HG03460 (cell line): ENCODE results near the gene TMEM178A.
"Not testable (repeated sequence)": the region's sequence is repeated elsewhere in the genome, so short reads cannot be mapped to it uniquely, and the experiment has no call there.

Experiments used
- ATAC-seq: cut with Tn5 transposase; IDR thresholded peaks from one replicate; pipeline ENCODE4 v1.9.1; 2021; ENCODE audit not compliant: unreplicated experiment

The TMEM178A gene

DNA sequence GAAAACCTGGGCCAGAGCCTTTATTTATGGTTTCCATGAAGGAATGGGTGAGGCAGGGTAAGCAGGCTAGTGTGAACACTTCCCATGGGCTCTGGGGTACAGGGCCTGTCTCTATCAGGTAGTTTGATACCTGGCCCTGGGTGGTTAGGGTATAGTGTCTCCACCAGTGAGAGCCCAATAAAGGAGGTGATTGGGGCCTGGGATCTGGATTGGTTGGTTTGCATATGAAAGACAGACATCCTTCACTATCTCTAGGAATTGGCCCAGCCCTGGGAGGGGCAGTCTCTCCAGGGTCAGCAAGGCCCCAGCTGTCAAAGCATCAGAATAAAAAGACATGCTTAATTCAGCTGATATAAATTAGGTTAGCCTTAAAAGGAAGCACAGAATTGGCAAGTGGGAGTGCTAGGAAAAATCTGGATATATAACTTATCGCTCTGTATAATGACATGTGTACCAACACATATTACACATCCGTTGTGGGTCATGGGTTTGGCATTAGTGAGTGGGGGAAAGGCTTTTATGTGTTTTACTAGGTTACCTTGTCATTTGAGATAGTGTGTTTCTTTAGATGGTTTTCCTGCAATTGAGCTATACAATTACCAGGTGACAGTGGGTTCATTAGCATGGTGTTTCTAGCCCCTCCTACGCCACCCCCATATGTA, 18.5 kb upstream of the TMEM178A start:
- no peak for ATAC-seq

DNA sequence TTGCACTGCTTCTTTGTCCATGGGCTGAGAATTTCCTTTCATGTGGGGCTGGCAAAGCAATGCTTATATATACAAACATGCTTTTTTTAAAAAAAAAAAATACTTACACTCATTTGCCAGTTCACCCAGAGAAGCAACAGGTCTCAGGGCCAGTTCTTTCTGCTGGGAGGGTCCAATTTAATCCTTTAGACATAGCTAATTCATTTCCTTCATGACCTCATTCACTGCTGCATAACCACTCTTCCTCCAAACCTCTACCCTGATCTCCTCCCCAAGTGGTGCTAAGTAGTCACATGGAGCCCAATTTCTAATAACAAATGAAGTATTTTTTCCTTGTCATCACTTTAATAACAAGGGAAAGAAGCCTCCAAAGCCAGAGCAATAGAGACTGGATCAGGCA, 17.1 kb upstream of the TMEM178A start:
- ATAC-seq = no peak

DNA sequence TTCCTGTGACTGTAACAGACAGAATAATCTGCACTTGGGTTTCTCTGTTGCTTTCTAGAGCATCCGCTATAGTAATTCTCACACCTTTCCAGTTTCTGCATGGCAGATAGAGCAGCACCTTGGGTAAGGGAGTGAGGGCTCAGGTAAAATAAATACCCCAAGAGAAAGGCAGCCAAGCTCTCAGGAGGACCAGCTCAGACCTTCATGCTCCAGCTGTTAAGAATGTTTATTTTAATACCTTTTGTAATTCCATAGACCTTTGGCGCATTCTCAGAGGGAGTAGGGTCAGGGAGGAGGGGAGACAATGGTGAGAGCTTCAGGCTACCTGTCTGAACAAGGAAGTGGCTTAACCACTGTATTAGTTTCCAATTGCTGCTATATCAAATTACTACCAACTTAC, 16.2 kb upstream of the TMEM178A start:
- ATAC-seq = no peak

DNA sequence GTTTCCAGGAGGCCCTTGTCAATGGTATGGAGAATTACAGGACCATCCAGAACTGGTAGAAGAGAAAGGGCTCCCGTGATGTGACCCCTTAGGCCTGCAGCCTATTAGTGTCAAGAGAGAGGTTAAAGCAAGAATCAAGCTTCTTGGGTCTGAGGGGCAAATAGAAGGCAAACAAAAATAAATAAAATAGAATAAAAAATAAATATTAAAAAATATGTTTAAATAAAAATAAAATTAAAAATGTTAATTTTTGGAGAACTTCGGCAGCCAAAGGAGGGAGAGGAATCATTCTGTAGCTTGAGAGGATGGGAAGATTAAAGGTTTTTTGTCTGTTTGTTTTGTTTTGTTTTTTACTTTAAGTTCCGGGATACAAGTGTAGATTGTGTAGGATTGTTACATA, 15.2 kb upstream of the TMEM178A start:
- ATAC-seq = no peak

DNA sequence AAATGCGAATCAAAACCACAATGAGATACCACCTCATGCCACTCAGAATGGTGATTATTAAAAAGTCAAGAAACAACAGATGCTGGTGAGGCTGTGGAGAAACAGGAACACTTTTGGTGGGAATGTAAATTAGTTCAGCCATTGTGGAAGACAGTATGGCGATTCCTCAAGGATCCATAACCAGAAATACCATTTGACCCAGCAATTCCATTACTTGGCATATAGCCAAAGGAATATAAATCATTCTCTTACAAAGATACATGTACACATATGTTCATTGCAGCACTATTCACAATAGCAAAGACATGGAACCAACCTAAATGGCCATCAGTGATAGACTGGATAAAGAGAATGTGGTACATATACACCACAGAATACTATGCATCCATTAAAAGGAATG, 9.5 kb upstream of the TMEM178A start:
- ATAC-seq = not testable (repeated sequence)

DNA sequence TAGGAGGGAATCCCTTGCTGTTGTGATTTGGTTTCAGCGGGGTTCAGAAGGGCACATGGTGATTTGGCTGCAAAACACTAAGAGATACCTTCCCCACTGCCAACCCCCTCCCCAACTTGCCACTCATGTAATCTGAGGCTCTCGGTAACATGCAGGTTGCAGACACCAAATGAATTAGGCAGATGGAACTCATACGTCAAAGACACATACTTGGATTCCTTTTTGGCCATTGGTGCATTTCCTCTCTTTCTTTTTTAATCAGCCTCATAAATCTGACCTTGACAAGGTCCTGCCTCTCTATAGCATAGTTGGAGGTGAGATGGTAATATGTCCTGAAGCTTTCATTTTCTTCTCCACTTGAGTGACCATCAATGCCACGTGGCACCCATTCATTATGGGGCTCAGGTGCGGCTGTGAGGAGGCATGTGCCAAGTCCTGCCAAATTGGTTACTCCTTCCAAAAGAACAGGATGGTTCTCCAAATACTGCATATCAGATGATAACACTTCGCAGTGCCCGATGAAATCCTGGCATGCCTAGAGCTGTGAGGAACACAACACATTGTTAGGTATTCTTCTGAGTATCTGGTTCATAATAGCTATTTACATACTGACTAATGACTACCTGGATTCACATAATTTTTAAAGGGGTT, 8.3 kb upstream of the TMEM178A start:
- ATAC-seq = no peak

DNA sequence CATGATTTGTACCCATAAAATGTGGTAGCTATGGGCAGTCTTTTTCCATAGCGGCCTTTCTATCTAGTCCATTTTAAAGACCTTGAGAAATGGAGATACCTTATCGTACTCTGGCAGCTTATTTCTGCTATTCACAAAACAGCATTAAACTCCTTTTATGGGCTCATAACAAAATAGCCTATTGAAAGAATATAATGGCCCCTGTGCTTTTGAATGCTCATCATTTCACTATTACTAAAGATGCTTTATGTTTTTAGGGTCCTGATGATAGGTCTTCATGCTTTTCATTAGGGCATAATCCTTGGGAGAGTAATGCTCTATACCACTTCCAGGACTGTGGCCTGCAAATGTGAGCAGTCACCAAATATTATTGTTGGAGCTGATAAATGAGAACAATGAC, 7.3 kb upstream of the TMEM178A start:
- no peak for ATAC-seq

DNA sequence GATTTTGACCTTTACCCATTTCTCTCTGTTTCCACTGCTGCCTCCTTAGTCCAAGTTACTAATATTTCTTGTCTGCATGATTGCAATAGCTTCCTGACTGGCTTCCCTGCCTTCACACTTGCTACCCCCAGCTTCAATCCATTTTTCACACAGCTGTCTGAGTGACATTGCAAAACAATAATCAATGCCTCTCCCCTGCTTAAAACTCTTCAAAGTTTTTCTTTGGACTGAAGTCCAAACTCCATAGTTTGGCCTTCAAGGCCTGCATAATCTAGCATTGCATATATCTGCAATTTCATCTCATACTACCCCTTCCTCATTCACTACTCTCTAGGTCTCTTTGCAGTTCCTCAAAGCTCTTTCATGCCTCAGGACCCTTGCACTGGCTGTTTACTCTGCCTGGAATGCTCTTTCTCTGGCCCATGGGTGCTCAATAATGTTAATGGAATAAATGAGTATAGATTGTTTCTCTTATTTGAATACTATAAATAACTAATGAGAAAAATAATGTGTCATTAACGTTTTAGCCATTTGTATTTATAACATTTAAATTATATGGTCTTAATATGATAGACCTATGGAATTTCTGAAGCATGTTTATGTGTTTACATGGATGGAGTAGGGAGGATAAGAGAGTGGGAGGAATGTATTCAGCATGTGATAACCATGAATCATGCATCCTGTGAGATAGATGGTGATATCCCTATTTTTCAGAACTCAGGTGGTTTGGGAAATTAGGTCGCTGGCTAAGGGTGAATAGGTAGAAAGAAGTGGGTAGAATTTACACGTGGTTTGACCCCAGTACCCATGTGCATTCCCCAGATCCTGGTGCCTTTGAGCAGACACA, 5.7 kb upstream of the TMEM178A start:
- ATAC-seq = no peak

DNA sequence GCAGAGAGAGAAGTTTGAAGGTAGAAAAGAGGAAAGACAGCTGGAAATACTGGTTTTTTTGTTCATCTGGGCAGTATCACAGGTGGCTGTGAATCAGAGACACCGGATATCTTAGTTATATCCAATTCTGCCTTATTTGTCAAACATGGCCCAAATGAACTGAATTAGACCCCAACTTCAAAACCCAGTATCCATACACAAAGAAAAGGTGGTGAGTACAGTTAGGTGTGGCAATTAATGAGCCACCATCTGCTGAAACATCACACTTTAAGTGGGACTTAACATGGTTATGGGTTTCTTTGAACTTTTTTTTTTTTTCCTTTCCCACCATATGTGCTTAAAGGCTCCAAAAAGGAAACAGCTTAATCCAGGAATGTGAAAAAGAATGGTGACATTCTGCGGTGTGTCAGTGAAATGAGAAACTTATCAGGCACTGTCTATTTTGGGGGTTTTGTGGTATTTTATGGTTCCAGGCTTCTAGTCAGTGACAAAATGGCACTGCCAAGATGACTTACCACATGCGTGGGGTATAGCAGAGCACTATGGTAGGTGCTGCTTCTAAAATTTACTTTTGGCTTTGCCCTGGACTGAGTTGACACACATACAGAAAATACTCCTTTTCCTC, 5.0 kb upstream of the TMEM178A start:
- no peak for ATAC-seq

DNA sequence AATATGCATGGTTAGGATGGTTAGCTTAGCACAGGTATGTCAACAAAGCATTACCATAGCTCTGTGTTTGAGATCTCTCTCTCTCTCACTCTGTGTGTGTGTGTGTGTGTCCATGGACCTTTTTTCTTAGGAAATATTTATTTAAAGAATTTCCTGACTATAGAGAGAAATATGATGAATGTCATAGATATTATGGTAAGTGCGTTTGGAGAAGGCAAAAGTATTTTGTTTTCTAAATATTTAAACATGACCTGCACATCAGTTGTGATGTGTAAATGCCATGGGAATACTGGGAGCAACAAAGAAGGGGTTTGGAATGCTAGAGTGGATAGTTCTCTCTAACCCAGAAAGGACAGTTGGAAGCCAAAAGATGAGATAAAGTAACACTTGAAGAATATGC, 3.9 kb upstream of the TMEM178A start:
- ATAC-seq = no peak

DNA sequence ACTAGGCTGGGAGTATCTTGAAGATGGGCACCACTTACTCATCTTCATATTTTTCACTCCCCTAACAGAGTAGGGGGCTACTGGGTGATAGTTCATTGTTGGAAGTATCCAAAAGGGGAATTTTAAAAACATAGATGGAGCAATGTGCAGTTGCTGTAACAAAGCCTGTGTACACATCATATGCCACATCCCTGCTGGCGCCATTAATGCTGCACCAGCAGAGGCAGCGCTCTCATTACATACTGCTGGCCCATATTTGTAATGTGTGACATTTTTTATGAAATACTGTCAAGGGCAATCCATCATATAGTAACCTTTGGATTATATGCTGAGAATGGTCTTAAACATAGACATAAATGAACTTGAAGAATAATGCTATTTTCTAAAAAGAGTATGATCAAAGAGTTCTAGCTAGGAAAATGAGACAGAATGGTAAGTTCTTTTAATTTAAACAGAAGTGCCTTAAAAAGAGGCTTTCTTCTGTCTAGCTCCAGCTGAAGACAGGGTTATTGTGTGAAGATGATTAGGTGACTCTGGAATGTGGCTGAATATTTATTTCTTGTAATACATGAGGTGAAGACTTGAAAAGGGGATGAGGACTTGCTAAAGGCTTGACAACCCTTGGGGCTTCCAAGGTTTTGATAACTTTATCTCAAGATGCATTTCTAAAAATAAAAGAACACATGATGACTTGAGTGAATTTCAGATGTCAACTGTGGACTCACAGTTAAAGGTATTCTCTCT, 2.4 kb upstream of the TMEM178A start:
- no peak for ATAC-seq

DNA sequence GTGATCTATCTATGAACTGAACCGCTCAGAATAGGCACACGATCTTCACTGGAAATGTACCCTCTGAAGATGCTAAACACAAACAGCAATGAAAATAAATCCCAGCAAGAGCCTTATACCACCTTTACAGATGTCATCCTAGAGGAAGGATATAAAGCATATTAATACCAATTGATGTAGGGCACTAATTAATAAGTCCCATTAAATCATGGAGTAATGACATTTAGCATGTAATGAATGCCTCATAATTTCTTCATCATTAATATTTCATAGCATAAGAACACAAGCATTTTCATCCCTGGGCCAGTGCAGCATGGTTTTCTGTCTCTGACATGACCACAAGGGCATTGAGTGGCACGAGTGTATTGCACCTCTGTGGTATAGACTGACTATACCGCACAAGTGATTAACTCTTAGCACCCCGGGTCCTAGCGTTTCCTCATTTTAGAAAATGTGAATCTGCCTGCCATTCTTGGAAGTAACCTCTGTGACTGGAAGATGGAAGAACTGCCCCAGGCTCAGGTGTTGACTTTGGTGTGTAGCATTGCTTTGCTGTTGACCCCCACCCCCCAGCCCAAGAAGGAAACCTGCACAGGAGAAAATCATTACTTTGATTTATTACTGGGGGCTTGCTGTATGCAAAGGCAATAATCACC, 1.4 kb upstream of the TMEM178A start:
- no peak for ATAC-seq

DNA sequence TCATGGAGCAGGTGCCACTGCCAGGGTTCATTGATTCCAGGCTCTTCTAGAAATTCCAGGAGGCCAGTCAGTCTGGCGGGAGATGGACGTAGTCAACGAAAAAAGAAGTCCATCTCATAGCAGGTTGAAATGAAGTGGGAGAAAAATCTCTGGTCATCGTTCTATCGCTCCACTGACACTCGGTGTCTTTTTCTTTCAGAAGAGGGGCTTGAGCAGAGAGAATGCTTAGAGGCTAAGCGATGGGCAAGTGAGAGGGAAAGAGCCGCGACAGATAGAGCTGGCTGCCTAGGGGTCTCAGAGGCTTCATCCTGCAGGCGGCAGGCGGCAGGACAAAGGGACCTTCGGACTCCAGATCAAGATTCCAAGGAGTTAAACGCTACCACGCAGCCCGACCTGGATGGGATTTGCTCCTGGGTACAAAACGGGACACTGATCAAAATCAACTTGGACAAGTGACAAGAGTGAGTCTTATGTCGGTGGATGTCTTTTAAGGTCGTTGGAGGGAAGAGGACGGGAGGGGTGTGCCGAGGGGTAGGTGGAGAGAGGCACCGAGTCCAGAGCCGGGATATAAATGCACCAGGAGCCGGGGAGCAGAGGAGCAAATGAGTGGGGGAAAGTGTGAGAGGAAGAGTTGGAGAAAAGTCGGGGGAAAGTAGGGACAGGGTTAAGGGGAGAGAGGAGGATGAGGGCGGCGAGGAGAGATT, 677 bp upstream of the TMEM178A start:
- no peak for ATAC-seq

DNA sequence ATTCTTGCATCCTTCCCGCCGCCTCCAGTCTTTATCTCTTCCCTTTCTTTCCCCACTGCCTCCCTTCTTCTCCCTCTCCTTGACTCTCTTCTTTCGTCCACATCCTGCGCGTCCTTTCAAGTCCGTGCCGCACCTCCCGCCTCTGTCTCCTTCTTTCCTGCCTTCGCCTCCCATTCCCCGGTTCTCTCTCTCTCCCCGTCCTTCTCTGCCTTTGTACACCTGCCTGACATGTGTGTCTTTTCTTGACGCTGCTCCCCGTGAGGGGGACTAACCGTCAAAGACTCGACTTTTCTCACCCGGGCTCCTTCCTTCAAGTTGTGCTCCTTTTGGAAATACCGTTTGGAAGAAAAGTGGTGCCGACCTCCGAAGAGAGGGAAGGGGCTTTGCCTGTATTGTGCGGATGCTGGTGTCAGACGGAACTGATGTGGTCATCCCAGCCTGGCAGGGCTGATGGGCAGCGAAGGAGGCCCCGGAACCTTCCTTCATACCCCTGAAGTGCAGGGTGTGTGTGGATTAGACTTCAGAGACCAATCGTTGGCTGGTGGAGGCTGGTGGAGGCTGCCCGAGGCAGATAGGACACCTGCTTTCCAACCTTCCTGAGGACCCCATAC, 879 bp downstream of the TMEM178A start:
- ATAC-seq = no peak

DNA sequence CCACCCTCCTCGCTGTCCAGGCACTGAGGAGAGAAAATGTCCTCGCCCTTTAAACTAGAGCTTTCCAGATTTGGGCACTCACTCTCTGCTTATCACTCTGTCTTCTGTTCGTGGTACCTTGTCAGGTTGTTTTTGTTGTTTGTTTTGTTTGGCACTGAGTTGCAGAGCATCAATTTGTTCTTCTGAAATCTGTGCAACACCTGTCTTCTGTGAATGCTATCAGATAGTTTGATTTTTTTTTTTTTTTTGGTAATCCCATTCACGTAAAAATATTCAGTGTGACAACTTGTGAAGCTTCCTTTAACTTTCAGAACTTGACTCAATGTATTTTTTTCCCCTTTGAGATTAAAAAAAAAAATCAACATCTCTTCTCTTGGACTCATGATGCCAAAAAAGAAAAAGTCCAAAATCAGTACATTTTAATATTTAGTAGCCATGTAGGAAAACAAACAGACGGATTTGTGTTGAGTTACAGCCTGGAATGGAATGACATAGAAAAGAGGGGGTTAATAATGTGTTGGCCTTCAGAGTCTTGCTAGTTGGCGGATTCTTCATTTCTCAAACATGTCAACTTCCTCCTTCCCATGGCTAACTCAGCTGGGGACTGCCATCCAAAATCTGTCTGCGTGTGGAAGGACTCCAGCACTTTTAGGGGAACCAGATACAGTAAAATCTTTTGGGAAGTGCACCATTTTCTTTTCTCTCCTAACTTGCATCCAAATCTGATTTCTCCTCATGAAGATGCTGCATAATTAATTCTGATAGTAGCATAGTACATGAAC, 1.6 kb downstream of the TMEM178A start:
- no peak for ATAC-seq

DNA sequence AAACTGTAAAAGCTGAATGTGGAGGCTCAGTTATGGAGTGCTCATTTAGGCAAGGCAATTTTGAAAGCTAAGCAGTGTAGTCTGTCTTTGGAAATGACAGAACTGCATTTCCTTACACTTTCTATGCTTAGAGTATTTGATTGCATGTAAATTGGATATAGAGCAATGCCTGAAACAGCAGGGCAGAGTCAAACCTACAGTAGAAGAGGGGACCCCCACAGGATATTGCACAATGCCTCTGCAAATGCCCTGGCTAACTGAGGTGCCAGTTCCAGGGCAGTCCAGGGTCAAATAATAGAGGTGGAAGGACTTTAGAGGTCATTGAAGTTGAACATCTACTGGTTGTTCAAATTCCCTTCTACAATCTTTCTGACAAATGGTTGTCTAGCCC, 2.2 kb downstream of the TMEM178A start:
- ATAC-seq = no peak

DNA sequence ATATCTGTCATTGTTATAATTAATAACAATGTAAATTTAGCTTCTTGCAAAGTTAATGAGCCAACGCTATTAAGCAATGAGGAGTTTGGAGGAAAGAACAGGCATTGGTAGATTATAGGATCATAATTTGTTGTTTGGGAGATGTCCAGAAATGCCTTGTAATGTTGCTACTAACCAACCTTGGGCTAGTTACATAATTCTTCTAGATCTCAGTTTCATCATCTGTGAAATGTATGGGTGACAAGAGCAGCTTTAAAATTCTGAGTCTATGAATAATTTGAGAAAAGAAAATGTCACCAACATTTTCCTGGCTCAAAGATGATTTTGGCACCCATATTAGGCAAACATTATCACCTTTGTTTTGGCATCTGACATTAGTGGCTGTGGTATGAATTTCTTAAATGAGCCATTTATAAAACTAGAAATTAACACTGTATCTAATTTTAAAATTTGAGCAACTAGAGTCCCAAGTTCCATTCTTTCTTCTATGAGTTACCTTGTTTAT, 2.9 kb downstream of the TMEM178A start:
- no peak for ATAC-seq

DNA sequence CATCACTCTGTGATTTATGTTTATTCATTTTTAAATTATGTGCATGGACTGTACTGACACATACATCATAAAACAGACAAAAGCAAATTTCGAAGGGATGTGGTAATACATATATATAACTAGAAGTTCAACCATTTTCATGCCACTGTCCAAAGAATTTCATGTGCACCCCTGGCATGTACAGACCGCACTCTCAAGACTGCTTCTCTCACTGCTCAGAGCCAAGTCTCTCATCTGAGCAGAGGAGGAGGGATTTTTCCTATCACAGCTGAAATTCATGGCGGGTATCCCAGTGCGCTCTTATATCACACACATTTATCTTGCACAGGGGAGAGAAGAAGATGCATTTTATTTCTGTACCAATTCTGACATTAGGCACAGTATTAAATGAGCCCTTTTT, 5.9 kb downstream of the TMEM178A start:
- no peak for ATAC-seq
